ENCODE measurements around the gene OR56A3. TPM values are rescaled to one million over a fixed set of nuclear protein-coding genes. Genes with fewer than 3 reads are reported as not detected.

The OR56A3 gene
- total and polyA plus RNA-seq, 10 of the 15 experiments (the other 5 are each of a cell fraction or from before 2014, with no cell fraction given), result not detected

- DNase-seq (ENCODE audit: low read depth, low spot score), result no peak
- intact Hi-C loops (cut with micrococcal nuclease; ENCODE audit: unreplicated experiment), result no loop called here
- ChIA-PET CTCF (no interaction called here), POLR2A (no interaction called here), SMC1A (ENCODE audit: uncharacterized antibody, unreplicated experiment) (no interaction called here), RAD21 (ENCODE audit: unreplicated experiment) (no interaction called here)
- no TSS peak for BruUV-seq (replicated peaks)
- Histone ChIP-seq H4K20me1 (ENCODE audit: control insufficient read depth, insufficient read depth) (no peaks in the 10 kb centered on the region), H3K36me3 (ENCODE audit: control insufficient read depth in 2 of 2, insufficient read depth in 2 of 2, low read length in 1 of 2) (no peaks in the 10 kb centered on the region), H3K79me2 (ENCODE audit: control insufficient read depth, insufficient read depth, low read length) (no peaks in the 10 kb centered on the region), H3K27ac (ENCODE audit: control insufficient read depth, insufficient read depth) (no peak overlapping the region), H2AFZ (ENCODE audit: control insufficient read depth, low read depth, low read length) (no peak overlapping the region), H3K9ac (ENCODE audit: control insufficient read depth, insufficient read depth, low read length) (no peak overlapping the region), H3K4me1 (ENCODE audit: control insufficient read depth, insufficient read depth, low read length) (no peaks in the 10 kb centered on the region), H3K4me2 (ENCODE audit: control insufficient read depth, insufficient read depth) (no peak overlapping the region), H3K4me3 (no peak overlapping the region), H3K27me3 (replicated peaks in 1 of 2; ENCODE audit: control insufficient read depth in 2 of 2, insufficient read depth in 2 of 2, low read length in 1 of 2) (no peaks in the 10 kb centered on the region), H3K9me3 (replicated peaks; ENCODE audit: control insufficient read depth, insufficient read depth, low read length) (no peaks in the 10 kb centered on the region)
- 5% methylated on average over 2 of the region's 2 CpGs for WGBS (ENCODE audit: insufficient coverage, insufficient replicate concordance, low lambda C conversion rate, missing lambda C conversion rate)
- no peak for ATAC-seq
- no peak for FAIRE-seq
- TF ChIP-seq FOS (IDR thresholded peaks at IDR 0.05; ENCODE audit: borderline replicate concordance, extremely low read depth, insufficient read length) (no peak), IKZF2 (IDR thresholded peaks at IDR 0.05) (no peak), ATF3 (IDR thresholded peaks at IDR 0.05; ENCODE audit: borderline replicate concordance, extremely low read depth, low read depth, low read length) (no peak), CEBPZ (IDR thresholded peaks at IDR 0.05; ENCODE audit: low read depth, low read length) (no peak), BRCA1 (IDR thresholded peaks at IDR 0.05; ENCODE audit: low read depth, low read length) (no peak), SREBF1 (IDR thresholded peaks at IDR 0.05; ENCODE audit: low read length) (no peak), RFX5 (IDR thresholded peaks at IDR 0.05; ENCODE audit: low read depth, low read length) (no peak), E2F8 (IDR thresholded peaks at IDR 0.05; ENCODE audit: low read depth, partially characterized antibody) (no peak), POLR2A (IDR thresholded peaks at IDR 0.05; ENCODE audit: low read depth, low read length) (no peak), TCF3 (IDR thresholded peaks at IDR 0.05; ENCODE audit: borderline replicate concordance, insufficient read depth, low read depth, low read length) (no peak)
- in situ Hi-C loops (cut with MboI), result no loop called here
Observed at GRCh38 chr11:5910540-5910939, 31.5 kb upstream of the OR56A3 start.

All from GM12878 (cell line).